SK-N-SH (cell line): ENCODE data around the gene PSMD14. TPM values are rescaled to one million over a fixed set of nuclear protein-coding genes. Genes with fewer than 3 reads are reported as not detected.

ENCODE experiments used
- CTCF ChIA-PET: fragments of 300-600, 350-600 bp; formaldehyde crosslinking; extraction: SDS; loops from one replicate; lab custom pipeline; 2021; lab: Yijun Ruan, JAX
- POLR2A ChIA-PET: fragments of 350-600 bp; sonication (Branson Sonifier 250); formaldehyde crosslinking; extraction: SDS; loops from one replicate; lab custom pipeline; 2020; ENCODE audit warnings: antibody characterized with exemption, inconsistent platforms; lab: Yijun Ruan, JAX
- DNase-seq: peaks from one replicate; pipeline ENCODE4 v3.0.0; 2012
- H2AFZ ChIP-seq: fragments of 200-600 bp; sonication (generic); 2 replicates; pipeline ENCODE4 v1.8.1; 2016; ENCODE audit warnings: antibody characterized with exemption, mild to moderate bottlenecking, low read depth
- H3F3A ChIP-seq: fragments of 200-600 bp; sonication (generic); replicated peaks from 2 replicates; pipeline ENCODE3; 2016; ENCODE audit warnings: antibody characterized with exemption, mild to moderate bottlenecking; ENCODE audit not compliant: insufficient read depth
- H3K27ac ChIP-seq, 2 experiments: fragments of 200-500 bp in 1 of 2; fragments of 200-600 bp in 1 of 2; sonication (Bioruptor generic) in 1 of 2; sonication (generic), shearing (Covaris generic) in 1 of 2; 2 replicates each; pipeline versions ENCODE4 v1.5.1 to v1.6.1; 2014 to 2016; ENCODE audit warnings: low read depth in 2 of 2, inconsistent platforms in 1 of 2, low read length in 1 of 2, mild to moderate bottlenecking in 1 of 2, mixed read lengths in 1 of 2
- H3K27me3 ChIP-seq: fragments of 200-600 bp; sonication (generic), shearing (Covaris generic); 2 replicates; pipeline ENCODE4 v1.6.1; 2016; ENCODE audit warnings: mixed run types; ENCODE audit not compliant: insufficient read depth
- H3K36me3 ChIP-seq, 2 experiments: fragments of 200-500 bp in 1 of 2; fragments of 200-600 bp in 1 of 2; sonication (Bioruptor generic) in 1 of 2; sonication (generic) in 1 of 2; replicated peaks in 1 of 2; 2 replicates each; pipeline versions ENCODE3 to v1.5.1; 2014 to 2016; ENCODE audit warnings: low read length in 1 of 2, mild to moderate bottlenecking in 1 of 2; ENCODE audit not compliant: insufficient read depth in 2 of 2, control insufficient read depth in 1 of 2
- H3K4me1 ChIP-seq, 2 experiments: fragments of 200-500 bp in 1 of 2; fragments of 200-600 bp in 1 of 2; sonication (Bioruptor generic) in 1 of 2; sonication (generic), shearing (Covaris generic) in 1 of 2; 2 replicates each; pipeline versions ENCODE4 v1.5.1 to v1.6.1; 2014 to 2016; ENCODE audit warnings: low read depth in 1 of 2, low read length in 1 of 2, mixed run types in 1 of 2; ENCODE audit not compliant: insufficient read depth in 2 of 2, control insufficient read depth in 1 of 2
- H3K4me2 ChIP-seq: fragments of 200-600 bp; sonication (generic), shearing (Covaris generic); 2 replicates; pipeline ENCODE4 v1.6.1; 2017; ENCODE audit warnings: mixed run types
- H3K4me3 ChIP-seq, 2 experiments: fragments of 200-500 bp in 1 of 2; fragments of 200-600 bp in 1 of 2; sonication (Bioruptor generic) in 1 of 2; sonication (generic), shearing (Covaris generic) in 1 of 2; 2 replicates each; pipeline versions ENCODE4 v1.5.1 to v1.8.1; 2014 to 2016; ENCODE audit warnings: low read depth in 2 of 2, inconsistent platforms in 1 of 2, low read length in 1 of 2, mild to moderate bottlenecking in 1 of 2, mixed read lengths in 1 of 2, moderate library complexity in 1 of 2
- H3K79me2 ChIP-seq: fragments of 200-600 bp; sonication (generic); 2 replicates; pipeline ENCODE4 v1.8.1; 2017; ENCODE audit warnings: mild to moderate bottlenecking; ENCODE audit not compliant: insufficient read depth
- H3K9ac ChIP-seq: fragments of 200-600 bp; sonication (generic); 2 replicates; pipeline ENCODE4 v1.6.1; 2017; ENCODE audit warnings: mixed run types
- H3K9me2 ChIP-seq: fragments of 200-600 bp; sonication (generic); 2 replicates; pipeline ENCODE4 v1.6.1; 2017; ENCODE audit warnings: mixed run types
- H3K9me3 ChIP-seq: fragments of 200-600 bp; sonication (generic); 2 replicates; pipeline ENCODE4 v1.6.1; 2017; ENCODE audit warnings: mixed run types, mild to moderate bottlenecking, moderate library complexity
- H4K20me1 ChIP-seq: fragments of 200-600 bp; sonication (generic); 2 replicates; pipeline ENCODE4 v1.6.1; 2017; ENCODE audit warnings: mild to moderate bottlenecking, mixed run types; ENCODE audit not compliant: insufficient read depth
- CHD2 ChIP-seq: fragments of 150-350 bp; IDR thresholded peaks from 2 replicates; pipeline ENCODE4 v1.6.1; 2018; ENCODE audit warnings: low read length; ENCODE audit not compliant: partially characterized antibody
- ELF1 ChIP-seq: IDR thresholded peaks from 2 replicates; pipeline ENCODE4 v1.4.0; 2012
- EP300 ChIP-seq, 2 experiments: IDR thresholded peaks; 2 replicates each; pipeline versions ENCODE4 v1.4.0 to v1.6.1; 2012; ENCODE audit warnings: borderline replicate concordance in 1 of 2, low read depth in 1 of 2, low read length in 1 of 2
- GABPA ChIP-seq: IDR thresholded peaks from 2 replicates; pipeline ENCODE4 v1.4.0; 2012; ENCODE audit warnings: low read depth, mild to moderate bottlenecking
- JUND ChIP-seq: IDR thresholded peaks from 2 replicates; pipeline ENCODE4 v1.4.0; 2012
- MEF2A ChIP-seq: IDR thresholded peaks from 2 replicates; pipeline ENCODE4 v1.4.0; 2012; ENCODE audit warnings: low read depth, borderline replicate concordance
- MXI1 ChIP-seq: IDR thresholded peaks from 2 replicates; pipeline ENCODE4 v1.6.1; 2012; ENCODE audit warnings: mild to moderate bottlenecking, low read depth, low read length, improper control_type of control experiment
- NFIC ChIP-seq: IDR thresholded peaks from 2 replicates; pipeline ENCODE4 v1.4.0; 2012; ENCODE audit warnings: borderline replicate concordance
- POLR2AphosphoS5 ChIP-seq: IDR thresholded peaks from 2 replicates; pipeline ENCODE4 v1.6.1; 2012; ENCODE audit warnings: low read depth, low read length
- RXRA ChIP-seq: IDR thresholded peaks from 2 replicates; pipeline ENCODE4 v1.4.0; 2012; ENCODE audit warnings: low read depth, mild to moderate bottlenecking, borderline replicate concordance
- SMC3 ChIP-seq: IDR thresholded peaks from 2 replicates; pipeline ENCODE4 v1.6.1; 2012; ENCODE audit warnings: low read depth, low read length, improper control_type of control experiment
- TAF1 ChIP-seq: IDR thresholded peaks from 2 replicates; pipeline ENCODE4 v1.6.1; 2012; ENCODE audit warnings: low read depth, mild to moderate bottlenecking, low read length, moderate library complexity, borderline replicate concordance
- TCF12 ChIP-seq: IDR thresholded peaks from 2 replicates; pipeline ENCODE4 v1.4.0; 2012
- WGBS: methylation state at CpG from one replicate; pipeline ENCODE4 v1.1.6; 2017; ENCODE audit warnings: low lambda C conversion rate; 5-methylcytosine and 5-hydroxymethylcytosine counted together
- polyA plus RNA-seq, 3 experiments: library from polyadenylated mRNA; depleted of rRNA; stranded (reverse); fragments of >200 nt; gene quantifications; 2 replicates each; pipeline ENCODE4 v1.2.3, GENCODE V29; 2012
- TF ChIP-seq, protein P1 (sequence below): fragments of 150-350 bp; IDR thresholded peaks from 2 replicates; pipeline ENCODE4 v1.6.1; 2017; ENCODE audit warnings: antibody characterized with exemption, low read length, low read depth, borderline replicate concordance
- TF ChIP-seq, protein P2 (sequence below): IDR thresholded peaks from 2 replicates; pipeline ENCODE4 v1.4.0; 2012; ENCODE audit warnings: low read depth, borderline replicate concordance
- TF ChIP-seq, protein P3 (sequence below): IDR thresholded peaks from 2 replicates; pipeline ENCODE4 v1.4.0; 2012; ENCODE audit warnings: low read depth
- TF ChIP-seq, protein P4 (sequence below): fragments of 200-600 bp; sonication (generic); IDR thresholded peaks from 2 replicates; pipeline ENCODE4 v1.6.1; 2017; ENCODE audit warnings: antibody characterized with exemption, mild to moderate bottlenecking, moderate library complexity

The PSMD14 gene
- polyA plus RNA-seq, 1 of the 3 experiments (the other 2 are of a cell fraction): 50.4 TPM

DNA sequence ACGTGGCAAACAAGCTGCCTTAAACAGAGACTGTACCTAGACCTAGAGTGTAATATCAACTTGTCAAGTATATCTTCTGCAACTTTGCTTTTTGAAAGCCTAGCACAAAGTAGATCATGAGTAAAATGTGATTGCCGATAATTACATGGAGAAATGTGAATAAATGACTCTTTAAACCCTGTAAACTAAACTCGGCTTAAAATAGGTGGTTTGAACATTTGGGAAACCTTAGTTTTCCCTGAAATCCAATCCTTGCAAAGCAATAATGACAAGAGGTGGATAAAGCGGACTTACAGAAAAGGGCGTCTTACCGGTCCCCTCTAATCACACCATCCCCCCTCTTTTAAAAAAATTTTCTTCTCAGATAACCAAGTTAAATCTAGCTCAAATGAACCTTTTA, 549 bp upstream of the PSMD14 start:
- WGBS: 11% methylated on average over 6 of the region's 6 CpGs
- Histone ChIP-seq H3K4me2 (peak overlapping the region; percentile 76), H3K27ac (peak overlapping the region; percentile 85 to 91), H3K27me3 (no peaks in the 10 kb centered on the region), H3K4me3 (peak overlapping the region; percentile 86 to 88), H4K20me1 (peaks cover 7% of the 10 kb centered on the region; the same call in 1 of the 2 replicates), H3K9me2 (no peaks in the 10 kb centered on the region), H3K4me1 (peaks cover 0 to 6% of the 10 kb centered on the region in 2 experiments; a peak in 3 of 4 replicates), H3K36me3 (peaks cover 0 to 10% of the 10 kb centered on the region in 2 experiments), H2AFZ (peak overlapping the region; percentile 94), H3K79me2 (peaks cover 53% of the 10 kb centered on the region), H3F3A (no peaks in the 10 kb centered on the region), H3K9ac (peak overlapping the region; percentile 89), H3K9me3 (peaks cover 5% of the 10 kb centered on the region; the same call in 1 of the 2 replicates)
- ChIA-PET CTCF (interaction anchor here (0.6 to 1.0 kb wide), 3 partner anchors 33 to 186 kb away, joined by 3 to 4 read pairs (median 4); no protein-coding TSS in a partner anchor), POLR2A (interaction anchor here (0.6 to 1.0 kb wide), 3 partner anchors 29 to 106 kb away, joined by 3 to 5 read pairs (median 4); no protein-coding TSS in a partner anchor)
- DNase-seq: no peak
- TF ChIP-seq GABPA (no peak), TAF1 (no peak), RXRA (no peak), MEF2A (no peak), ELF1 (no peak), POLR2AphosphoS5 (no peak), NFIC (no peak), MXI1 (no peak), SMC3 (no peak), JUND (no peak), TCF12 (no peak), CHD2 (no peak), EP300 (IDR thresholded peaks at IDR 0.05; ENCODE audit: borderline replicate concordance in 1 of 2, low read depth in 1 of 2, low read length in 1 of 2) (no peak)
- TF ChIP-seq, protein P1, sequence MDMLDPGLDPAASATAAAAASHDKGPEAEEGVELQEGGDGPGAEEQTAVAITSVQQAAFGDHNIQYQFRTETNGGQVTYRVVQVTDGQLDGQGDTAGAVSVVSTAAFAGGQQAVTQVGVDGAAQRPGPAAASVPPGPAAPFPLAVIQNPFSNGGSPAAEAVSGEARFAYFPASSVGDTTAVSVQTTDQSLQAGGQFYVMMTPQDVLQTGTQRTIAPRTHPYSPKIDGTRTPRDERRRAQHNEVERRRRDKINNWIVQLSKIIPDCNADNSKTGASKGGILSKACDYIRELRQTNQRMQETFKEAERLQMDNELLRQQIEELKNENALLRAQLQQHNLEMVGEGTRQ: no peak
- TF ChIP-seq, protein P2, sequence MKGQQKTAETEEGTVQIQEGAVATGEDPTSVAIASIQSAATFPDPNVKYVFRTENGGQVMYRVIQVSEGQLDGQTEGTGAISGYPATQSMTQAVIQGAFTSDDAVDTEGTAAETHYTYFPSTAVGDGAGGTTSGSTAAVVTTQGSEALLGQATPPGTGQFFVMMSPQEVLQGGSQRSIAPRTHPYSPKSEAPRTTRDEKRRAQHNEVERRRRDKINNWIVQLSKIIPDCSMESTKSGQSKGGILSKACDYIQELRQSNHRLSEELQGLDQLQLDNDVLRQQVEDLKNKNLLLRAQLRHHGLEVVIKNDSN: no peak
- TF ChIP-seq, protein P3, sequence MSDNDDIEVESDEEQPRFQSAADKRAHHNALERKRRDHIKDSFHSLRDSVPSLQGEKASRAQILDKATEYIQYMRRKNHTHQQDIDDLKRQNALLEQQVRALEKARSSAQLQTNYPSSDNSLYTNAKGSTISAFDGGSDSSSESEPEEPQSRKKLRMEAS: no peak
- TF ChIP-seq, protein P4, sequence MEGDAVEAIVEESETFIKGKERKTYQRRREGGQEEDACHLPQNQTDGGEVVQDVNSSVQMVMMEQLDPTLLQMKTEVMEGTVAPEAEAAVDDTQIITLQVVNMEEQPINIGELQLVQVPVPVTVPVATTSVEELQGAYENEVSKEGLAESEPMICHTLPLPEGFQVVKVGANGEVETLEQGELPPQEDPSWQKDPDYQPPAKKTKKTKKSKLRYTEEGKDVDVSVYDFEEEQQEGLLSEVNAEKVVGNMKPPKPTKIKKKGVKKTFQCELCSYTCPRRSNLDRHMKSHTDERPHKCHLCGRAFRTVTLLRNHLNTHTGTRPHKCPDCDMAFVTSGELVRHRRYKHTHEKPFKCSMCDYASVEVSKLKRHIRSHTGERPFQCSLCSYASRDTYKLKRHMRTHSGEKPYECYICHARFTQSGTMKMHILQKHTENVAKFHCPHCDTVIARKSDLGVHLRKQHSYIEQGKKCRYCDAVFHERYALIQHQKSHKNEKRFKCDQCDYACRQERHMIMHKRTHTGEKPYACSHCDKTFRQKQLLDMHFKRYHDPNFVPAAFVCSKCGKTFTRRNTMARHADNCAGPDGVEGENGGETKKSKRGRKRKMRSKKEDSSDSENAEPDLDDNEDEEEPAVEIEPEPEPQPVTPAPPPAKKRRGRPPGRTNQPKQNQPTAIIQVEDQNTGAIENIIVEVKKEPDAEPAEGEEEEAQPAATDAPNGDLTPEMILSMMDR: no peak
